Brain pericyte (primary cell): ENCODE results near the gene CRYBG2.
"Not testable (repeated sequence)": the region's sequence is repeated elsewhere in the genome, so short reads cannot be mapped to it uniquely, and the experiment has no call there.

Source experiments
- DNase-seq: peaks from one replicate; pipeline ENCODE4 v3.0.0-alpha.2; 2012; ENCODE audit warnings: low read depth, low spot score

CRYBG2 gene

GRCh38 chr1:26295194-26296138 is 58.5 kb downstream of the CRYBG2 start:
- no peak for DNase-seq

DNA sequence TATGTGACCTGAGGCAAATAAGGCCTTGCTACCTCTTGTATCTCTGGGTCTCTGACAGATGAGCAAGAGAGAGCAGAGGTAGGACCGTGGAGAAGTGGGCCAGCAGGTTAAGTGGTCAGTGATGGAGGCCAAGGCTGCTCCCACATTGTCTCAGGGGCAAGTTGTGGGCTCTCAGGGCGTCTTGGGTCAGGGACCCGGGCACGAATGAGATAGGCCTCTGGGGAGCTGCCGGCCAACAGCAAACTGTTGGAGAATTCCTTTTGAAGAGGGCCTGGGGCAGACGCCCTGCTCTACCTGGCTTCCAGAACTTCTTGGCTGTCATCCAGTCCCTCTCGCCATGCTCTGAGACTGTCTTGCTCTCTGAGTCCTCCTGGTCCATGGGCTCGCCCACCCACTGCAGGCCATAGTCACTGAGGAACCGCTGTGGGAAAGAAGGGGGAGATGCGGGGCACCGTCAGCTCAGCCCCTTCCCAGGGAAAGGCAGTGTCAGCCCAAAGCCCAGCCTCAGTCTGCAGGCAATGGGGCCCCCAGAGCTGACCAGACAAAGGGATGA is 59.9 kb downstream of the CRYBG2 start:
- DNase-seq: no peak

DNA sequence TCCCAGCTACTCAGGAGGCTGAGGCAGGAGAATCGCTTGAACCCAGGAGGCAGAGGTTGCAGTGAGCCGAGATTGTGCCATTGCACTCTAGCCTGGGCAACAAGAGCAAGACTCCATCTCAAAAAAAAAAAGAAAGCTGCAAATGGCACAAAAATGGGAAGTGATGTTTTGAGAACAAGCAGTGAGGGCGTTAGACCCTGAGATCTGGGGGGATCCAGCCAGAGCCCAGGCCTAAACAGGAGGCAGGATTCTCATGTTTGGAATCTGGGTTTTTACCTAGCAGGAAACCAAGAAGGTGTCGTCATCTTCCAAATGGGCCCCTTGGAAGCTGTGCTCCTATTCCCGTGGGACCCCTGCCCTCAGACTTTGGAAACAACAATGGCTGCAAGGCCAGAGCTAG is 61.2 kb downstream of the CRYBG2 start:
- not testable (repeated sequence) for DNase-seq

GRCh38 chr1:26291939-26292338 is 62.0 kb downstream of the CRYBG2 start:
- no peak for DNase-seq

DNA sequence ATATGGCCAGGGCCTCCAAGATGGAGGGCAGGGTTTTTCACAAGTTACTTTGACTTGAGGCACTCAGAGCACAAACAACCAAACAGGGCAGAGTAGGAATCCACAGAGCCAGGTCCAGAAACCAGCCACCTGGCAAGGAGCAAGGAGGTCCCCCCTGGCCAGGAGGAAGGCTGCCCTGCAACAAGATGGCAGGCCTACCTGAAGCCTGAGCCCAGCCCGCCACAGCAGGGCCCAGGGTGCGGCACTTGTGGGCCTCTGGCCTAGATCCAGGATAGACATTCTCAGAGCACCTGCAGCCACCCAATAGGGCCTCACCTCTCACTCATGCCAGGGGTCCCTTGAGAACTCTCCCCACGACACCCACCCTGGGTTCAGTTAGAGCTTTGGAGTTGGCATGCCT is 62.5 kb downstream of the CRYBG2 start:
- no peak for DNase-seq

- DNase-seq: no peak
Observed at GRCh38 chr1:26290882-26291261, 63.1 kb downstream of the CRYBG2 start.

DNA sequence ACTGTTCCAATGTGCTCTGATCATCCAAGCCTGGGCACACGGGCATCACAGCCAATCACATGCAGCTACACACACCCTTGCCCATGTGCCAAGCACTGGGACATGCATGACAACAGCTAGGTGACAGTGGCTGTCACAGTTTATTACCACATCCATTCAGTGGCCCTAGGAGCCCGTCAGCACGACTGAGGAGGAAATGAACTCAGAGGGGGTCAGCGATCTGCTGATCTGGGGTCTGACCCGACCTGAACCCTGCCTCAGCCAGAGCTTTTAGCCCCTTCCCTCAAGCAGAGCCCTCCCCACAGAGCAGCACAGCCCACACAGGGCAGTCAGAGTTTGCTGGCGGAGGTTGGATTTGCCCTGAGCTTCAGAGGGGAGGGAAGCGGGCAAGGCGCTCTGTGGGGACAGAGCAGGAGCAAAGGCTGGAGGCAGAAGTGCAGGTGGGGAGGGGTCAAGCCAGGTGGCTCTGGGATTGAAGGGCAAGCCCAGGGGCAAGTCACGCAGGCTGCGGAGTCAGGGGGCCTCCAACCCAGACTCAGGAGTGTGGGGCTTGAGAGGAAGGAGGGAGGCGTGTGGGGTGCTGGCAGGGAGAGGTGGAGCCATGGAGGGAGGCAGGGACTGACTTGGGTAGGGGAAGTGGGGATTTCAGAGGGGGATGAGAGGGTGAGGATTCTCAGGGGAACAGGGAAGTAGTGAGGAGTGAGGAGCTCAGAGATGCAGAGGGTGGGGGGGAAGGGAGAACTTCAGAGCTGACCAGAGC is 63.6 kb downstream of the CRYBG2 start:
- no peak for DNase-seq

GRCh38 chr1:26289158-26290059 is 64.5 kb downstream of the CRYBG2 start:
- DNase-seq: no peak

- no peak for DNase-seq
Observed at GRCh38 chr1:26288311-26288941, 65.5 kb downstream of the CRYBG2 start.

DNA sequence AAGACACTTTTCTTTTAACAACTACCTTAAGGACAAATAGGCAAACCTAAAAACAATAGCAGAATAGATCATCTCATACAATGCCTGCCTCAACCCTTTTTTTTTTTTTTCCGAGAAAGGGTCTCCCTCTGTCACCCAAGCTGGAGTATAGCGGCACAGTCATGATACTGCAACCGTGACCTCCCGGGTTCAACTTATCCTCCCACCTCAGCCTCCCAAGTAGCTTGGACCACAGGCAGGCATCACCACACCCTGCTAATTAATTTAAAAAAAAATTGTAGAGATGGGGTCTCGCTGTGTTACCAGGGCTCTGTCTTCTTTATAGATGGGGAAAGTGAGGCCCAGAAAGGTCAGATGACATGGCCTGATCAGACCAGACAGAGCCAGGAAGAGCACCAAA is 66.1 kb downstream of the CRYBG2 start:
- DNase-seq: no peak

DNA sequence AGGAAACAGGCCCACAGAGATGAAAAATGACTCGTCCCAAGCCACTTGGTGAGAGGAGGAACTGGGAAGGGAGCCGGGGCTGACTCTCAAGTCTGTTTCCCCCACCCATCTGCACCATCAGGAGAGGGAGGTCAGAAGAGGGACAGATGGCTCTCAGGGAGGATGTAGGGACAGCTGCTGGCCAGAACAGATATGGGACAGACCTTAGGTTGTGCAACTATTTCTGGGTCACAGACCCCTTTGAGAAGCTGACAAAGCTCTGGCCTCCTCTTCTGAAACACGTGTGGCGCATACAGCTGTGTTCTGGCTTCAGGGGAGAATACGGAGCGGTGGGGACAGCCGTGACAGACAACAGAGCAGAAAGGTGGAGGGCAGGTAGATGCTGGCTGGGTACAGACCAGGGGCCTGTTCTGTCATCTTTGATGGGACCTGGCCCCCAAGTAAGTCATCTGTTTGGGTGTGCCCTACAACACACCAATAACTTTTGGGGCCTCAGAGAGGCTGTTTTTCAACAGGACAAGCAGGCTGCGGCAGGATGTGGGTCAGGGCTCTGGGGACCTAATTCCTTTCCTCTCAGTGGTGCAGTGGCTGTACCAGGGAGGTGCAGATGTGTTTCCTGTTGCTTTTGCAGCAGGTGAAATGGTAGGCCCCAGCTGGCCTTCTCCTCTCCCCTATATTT is 66.8 kb downstream of the CRYBG2 start:
- no peak for DNase-seq

DNA sequence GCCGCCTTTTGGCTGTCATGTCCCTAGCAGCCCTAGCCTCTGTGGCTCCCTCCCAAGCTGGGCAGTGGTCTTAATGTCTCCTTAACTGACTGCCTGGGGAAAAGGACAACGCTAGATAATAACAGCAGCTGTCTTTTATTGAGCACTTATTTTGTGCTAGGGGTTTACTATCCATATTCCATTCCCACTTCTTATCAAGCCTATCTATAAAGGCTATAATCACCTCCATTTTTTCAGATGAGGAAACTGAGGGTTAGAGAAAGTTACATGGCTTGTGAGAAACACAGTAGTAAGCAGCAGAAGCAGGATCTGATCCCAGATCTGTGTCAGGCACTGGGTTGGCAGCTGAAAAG is 67.9 kb downstream of the CRYBG2 start:
- no peak for DNase-seq

DNA sequence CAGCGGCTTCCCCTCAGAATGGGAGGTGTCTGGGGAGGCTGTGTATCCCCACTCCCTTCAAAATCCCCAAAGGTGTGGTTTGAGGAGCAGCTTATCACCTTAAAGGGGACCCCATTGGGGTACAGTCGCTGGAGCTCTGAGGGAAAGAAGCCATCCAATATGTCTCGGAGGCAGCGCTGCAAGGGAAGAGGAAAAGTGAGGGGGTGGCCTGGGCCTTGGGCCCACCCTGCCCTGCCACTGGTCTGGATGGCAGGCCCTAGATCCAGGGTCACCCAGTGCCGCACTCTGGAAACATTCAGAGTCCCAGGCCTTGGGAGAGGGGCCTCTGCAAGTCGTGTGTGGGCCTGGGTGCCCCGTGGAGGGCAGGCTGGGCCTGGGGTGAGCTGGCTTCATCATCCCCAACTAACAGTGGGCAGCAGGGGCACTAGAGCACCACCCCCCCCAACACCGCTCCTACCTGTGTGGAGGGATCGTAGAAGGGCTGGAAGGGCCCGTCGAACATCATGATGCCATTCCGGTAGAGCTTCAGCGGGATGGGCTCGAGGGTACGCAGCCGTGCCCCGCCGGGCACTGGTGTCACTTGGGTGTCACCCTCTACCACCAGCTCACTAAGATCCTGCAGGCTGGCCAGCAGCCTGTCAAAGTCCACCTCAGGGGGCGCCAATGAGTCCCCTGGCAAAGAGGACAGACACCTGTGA is 68.4 kb downstream of the CRYBG2 start:
- DNase-seq: no peak

DNA sequence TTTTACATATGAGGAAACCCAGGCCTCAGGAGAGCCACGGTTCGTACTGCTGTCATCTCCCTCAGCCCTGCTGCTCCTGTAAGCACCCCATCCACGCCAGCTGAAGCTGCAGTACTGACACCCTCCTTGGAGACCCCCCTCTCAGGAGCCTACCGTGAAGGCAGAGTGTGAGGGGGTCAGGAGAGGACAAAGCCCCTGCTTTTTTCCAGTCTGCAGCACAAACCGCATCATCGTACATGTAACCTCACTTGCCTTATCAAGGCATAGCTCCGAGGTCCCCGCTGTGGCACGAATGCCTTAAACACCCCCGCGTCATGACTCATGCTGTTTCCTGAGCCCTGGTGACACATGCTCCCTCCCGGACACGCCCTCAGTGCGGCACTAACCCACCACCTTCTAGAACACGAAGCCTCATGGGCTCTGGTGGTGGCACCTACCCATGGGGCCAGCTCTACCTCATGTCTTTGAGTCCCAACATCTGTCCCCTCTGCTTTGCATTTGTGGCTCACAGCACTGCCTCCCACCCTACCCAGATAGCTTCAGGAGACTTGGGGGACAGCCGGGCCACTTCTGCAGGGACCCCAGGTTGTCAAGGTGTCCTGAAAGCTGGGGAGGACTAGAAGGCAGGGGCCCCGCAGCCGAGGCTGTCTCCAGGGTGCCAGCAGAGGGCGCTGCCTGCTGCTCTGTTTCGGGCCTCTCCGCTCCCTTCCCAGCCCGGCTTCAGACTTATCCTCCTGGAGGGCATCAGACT is 69.2 kb downstream of the CRYBG2 start:
- no peak for DNase-seq

DNA sequence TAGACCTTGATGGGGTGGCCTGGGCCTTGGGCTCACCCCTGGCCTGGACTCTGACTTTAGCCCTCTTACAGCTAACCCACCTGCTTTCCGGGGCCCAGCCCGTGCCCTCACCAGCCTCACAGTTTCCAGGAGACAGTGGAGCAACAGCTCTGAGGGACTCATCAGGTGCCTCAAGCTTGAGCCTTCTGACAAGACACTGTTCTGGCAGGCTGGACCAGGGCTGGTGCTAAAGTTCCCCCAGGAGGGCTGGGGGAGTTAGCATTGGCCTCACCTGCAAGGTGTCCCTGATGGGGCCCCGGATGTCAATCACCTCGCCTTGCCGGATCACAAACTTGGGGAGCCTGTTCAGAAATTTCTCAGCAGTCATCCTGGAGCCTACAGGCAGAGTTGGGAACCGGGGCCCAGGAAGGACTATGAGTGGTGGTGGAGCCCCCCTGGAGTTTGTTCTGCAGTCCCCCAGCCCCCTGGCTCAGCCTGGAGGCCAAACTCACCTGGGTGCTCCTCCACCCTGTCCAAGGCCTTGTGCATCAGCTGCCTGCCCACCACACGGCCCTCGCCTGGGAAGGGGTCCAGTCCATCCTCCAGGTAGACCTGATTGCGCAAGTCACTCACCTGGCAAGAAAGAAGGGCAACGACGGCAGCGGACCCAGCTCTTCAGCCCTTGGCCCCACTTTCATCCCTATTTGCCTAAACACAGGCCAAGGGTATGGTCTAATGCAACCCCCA is 69.9 kb downstream of the CRYBG2 start:
- no peak for DNase-seq

- no peak for DNase-seq
Observed at GRCh38 chr1:26283279-26283853, 70.6 kb downstream of the CRYBG2 start.

DNA sequence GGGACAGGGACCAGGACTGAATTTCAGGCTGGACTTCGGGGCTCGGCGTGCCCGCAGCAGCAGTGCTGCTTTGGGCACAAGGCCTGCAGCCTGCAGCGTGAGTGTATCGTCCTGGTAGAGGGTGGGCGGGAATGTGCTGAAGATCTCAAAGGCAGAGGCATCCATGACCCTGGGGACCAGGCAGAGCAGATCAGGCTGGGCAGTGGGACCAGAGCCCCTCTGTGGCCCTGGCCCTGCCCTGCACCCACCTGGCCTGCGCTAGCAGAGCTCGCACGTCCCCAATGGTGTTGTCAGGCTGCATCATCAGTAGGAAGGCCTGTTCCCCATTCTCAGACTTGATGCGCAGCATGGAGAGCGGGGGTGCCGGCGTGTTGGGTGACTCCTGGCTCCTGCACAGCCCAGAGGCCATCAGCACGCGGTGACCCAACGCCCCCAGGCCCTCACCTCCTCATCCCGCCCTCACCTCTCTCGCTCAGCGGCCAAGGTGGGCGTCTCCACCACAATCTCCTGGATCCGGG is 71.5 kb downstream of the CRYBG2 start:
- no peak for DNase-seq

- no peak for DNase-seq
Observed at GRCh38 chr1:26281971-26282370, 72.0 kb downstream of the CRYBG2 start.
